Lower leg skin (tissue), 3 donors: ENCODE measurements around the gene GABARAP.

ENCODE experiments used
- CTCF ChIP-seq, 3 donors: fragments of 450-650 bp; IDR thresholded peaks; one replicate each; pipeline ENCODE4 v1.5.1; 2016; ENCODE audit warnings: antibody characterized with exemption in 3 of 3, mild to moderate bottlenecking in 3 of 3, moderate library complexity in 2 of 3
- POLR2A ChIP-seq, 2 donors: fragments of 450-650 bp; IDR thresholded peaks; one replicate each; pipeline ENCODE4 v1.6.1; 2016 to 2017; ENCODE audit warnings: antibody characterized with exemption in 2 of 2, mild to moderate bottlenecking in 1 of 2, moderate library complexity in 1 of 2

GRCh38 chr17:7203391-7203790 is 38.9 kb downstream of the GABARAP start:
- no peak for TF ChIP-seq CTCF (IDR thresholded peaks at IDR 0.05)
- TF ChIP-seq POLR2A (IDR thresholded peaks at IDR 0.05) = no peak
